Measurements from ENCODE around the gene POFUT1.

- TF ChIP-seq CTCF (tag by site-specific recombination; IDR thresholded peaks at IDR 0.05) (no peak), TCF7L2 (IDR thresholded peaks at IDR 0.05; ENCODE audit: borderline replicate concordance, low read depth, low read length) (no peak), PRDM1 (tag by site-specific recombination; IDR thresholded peaks at IDR 0.05) (no peak), ZNF354C (tag by site-specific recombination; IDR thresholded peaks at IDR 0.05; ENCODE audit: borderline replicate concordance, low read depth) (no peak), ZNF335 (tag by site-specific recombination; conservative IDR thresholded peaks at IDR 0.05) (no peak), KLF17 (tag by site-specific recombination; IDR thresholded peaks at IDR 0.05) (no peak)
Measured at GRCh38 chr20:32195581-32195980, 12.1 kb upstream of the POFUT1 start.
